ENCODE measurements around the gene ZNF134.

Gene ZNF134

DNA sequence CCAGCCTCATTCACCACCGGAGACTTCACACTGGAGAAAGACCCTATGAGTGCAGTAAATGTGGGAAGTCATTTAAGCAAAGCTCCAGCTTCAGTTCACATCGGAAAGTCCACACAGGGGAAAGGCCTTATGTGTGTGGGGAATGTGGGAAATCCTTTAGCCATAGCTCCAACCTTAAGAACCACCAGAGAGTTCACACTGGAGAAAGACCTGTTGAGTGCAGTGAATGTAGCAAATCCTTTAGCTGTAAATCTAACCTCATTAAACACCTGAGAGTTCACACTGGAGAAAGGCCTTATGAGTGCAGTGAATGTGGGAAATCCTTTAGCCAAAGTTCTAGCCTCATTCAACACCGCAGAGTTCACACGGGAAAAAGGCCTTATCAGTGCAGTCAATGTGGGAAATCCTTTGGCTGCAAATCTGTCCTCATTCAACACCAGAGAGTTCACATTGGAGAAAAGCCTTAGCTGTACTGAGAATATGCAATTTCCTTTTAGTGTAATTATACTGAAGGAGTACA is 27.7 kb downstream of the ZNF134 start:
- DNase-seq (ENCODE audit: low read depth): no peak

DNA sequence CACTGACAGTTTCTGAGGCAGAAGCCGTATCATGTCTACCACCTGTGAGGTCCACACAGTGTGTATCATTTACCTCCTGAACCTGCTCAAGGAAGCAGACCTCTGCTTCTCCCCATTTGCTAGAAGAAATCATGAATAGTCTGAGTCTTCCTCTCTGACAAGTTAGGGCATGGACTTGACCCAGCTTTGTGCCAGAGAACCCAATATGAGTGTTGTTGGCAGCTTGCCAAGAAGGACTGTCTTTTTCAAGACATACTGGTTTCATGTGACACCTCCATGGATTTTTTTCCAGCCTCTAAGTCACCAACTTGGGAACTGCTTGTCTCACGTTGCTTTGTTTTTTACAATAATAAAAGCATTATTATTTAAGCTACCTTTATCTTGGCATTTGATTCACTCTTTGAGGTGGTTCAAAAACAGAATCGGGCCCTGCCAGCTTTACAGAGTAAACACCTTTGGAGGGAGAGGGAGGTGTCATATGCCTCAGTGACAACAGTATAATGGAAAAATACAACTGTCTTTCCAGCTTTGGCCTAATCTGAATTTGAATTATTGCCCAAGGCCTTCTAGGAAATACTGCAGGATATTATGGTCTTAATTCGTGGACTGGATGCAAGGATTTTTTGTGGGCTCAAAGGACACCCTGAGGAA is 28.5 kb downstream of the ZNF134 start:
- DNase-seq (ENCODE audit: low read depth): no peak

DNA sequence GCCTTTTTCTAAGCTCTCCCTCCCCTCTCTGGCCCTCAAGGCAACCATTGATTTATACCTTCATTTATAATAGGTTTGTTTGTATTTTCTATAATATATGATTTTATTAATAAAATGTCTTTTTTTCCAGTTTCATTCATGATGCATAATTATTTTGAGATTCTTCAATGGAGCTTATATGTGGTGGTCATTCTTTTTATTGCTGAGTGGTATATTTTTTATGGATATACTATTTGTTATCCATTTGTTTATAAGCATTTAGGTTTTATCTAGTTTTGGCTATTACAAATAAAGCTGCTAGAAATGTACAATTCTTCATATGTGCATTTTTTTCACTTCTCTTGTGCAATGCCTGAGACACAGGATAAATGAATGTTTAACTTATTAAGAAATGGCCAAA is 29.7 kb downstream of the ZNF134 start:
- DNase-seq (ENCODE audit: low read depth): no peak

DNA sequence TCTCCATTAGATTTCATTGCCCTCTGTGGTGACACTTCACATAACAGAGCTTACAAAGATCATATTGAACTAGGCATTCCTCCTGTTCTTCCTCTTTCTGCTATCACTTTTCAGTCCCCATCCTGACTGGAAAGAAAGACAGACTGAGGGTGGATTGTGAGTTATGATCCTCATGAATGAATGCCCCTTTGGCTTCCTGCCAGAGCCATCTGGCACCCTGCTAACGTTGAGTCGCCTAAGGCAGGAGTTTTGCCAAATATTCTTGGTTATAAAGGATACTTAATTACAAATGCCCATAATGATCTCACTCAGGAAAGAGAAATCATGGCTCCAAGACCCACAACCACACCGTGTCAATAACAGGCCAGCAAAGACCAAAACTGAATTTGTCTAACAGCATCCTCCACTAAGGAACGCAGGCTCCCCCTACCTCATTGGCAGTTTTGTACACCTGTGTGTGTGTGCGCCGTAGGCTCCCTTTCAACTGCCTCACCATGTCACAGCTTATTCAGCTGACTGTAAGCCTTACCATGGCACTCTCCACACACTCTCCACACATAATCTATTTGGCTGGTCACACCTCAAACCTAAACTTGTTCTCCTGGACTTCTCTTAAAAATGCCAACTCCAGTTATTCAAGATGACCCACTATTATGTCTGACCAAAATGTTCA is 34.4 kb downstream of the ZNF134 start:
- DNase-seq (ENCODE audit: low read depth): no peak

DNA sequence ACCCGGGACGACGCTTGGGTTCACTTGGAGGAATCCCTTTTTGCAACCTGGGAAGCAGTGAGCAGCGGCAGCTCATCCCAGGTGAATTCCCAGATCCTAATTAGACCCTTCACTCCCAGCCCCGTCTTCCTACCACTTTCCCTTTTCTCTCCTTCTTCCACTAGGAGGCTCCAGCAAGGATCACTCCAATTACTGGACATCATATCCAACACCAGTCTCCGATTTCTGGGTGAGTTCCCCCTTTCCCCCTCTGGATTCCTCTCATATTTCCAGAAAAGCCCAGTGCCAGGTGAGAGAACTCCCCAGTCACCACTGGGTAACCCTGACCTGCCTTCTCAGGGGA is 37.6 kb downstream of the ZNF134 start:
- no peak for DNase-seq (ENCODE audit: low read depth)

DNA sequence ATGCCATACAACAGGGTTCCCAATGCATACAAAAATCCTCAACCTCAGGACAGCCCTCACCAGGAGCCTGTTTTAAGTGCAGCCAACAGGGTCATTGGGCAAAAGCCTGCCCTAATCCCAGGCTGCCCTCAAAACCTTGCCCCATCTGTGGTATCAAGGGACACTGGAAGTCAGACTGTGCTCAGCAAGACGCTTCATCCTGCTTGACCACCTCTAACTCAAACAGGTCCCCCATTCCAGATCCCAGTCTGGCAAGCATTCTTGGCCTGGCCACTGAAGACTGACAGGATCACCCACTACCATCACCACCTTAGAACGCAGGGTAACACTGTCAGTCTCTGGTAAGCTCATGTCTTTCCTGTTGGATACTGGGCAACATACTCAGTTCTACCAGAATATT is 39.6 kb downstream of the ZNF134 start:
- no peak for DNase-seq (ENCODE audit: low read depth)

DNA sequence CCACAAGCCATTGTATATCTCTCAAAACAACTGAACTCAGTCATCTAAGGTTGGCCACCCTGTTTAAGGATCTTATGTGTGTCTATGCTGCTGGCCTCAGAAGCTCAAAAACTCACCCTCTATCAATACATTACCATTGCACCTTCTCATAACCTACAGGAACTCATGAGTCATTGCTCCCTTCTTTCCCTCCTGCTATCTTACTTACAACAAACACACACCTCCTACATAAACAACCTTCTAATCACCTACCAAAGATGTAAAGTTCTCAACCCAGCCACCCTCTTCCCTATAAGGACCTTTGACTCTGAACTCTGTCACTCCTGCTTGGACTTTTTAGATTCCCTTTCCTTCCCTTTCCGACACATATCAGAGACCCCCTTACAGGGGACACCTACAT is 41.4 kb downstream of the ZNF134 start:
- no peak for DNase-seq (ENCODE audit: low read depth)

DNA sequence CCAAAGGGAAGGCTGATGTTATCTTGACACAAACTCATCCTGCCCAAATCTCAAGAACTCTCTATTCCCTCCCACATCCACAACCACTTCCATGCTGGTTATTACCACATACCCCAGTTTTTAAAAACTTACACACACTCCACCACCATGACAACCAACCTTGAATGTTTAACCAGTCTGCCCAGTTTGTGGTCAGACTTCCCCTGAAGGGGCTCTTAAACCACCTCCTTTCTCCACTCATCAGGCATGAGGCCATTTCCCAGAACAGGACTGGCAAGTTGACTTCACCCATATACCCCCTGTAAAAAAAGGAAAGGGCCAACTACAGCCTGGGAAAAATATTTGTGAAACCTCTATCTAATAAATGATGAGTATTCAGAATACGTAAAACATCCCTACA is 42.3 kb downstream of the ZNF134 start:
- no peak for DNase-seq (ENCODE audit: low read depth)

DNA sequence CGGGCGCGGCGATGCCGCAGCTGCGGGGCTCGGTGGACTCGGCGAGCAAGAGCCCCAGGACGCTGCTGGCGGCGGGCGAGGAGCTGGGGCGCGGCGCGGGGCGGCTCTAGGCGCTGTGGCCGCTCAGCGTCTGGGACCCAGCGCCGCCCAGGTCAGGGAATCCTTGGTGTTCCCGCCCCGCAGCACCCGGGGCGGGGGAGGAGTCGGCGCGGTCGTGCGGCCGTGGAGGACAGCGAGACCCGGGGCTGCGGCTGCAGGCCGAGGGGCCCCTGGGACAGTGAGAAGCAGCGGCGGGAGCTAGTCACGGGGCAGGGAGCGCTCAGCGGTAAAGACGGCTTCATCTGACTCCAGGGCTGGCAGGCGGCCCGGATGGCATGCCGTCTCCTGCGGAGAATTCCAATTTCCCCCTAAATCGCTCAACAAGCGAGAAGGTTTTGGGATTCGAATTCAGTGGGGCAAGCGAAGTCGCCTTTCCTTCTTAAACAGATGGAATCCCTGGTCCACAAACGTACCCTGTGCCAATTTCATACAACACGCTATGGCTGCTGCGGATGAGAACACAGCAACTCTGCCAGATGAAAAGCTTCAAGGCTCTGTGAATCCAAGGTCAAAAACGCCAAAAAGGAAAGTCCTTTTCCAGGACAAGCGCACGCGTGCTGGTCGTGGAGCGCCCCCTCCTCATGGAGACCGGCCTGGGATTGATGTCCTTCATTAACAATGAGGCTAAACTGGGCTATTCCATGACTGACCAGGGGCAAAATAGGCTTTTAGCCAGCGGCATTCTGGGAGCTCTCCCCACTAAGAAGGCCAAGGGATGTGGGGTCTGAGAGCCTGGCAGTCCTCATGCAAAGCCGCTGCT is 50.5 kb downstream of the ZNF134 start:
- DNase-seq (ENCODE audit: low read depth): no peak

DNA sequence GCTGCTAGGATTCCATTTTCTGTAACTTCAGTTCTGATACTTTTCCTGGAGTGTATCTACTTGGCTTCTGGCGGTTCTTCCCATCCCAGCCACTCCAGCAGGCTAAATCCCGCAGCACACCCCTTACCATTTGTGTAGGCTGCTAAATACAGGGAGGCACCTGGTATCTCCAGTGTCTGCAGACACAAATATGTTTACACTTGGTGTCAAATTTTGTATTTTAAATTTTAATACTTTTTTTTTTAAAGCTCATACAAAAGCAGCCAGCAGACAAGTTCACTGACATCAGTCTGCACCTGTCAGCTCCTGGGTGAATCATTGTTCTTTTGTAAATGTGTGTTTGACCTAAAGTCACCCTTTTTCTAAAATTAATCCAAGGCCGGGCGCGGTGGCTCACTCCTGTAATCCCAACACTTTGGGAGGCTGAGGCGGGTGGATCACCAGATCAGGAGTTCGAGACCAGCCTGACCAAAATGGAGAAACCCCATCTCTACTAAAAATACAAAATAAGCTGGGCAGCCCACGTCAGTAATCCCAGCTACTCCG is 51.3 kb downstream of the ZNF134 start:
- no peak for DNase-seq (ENCODE audit: low read depth)

DNA sequence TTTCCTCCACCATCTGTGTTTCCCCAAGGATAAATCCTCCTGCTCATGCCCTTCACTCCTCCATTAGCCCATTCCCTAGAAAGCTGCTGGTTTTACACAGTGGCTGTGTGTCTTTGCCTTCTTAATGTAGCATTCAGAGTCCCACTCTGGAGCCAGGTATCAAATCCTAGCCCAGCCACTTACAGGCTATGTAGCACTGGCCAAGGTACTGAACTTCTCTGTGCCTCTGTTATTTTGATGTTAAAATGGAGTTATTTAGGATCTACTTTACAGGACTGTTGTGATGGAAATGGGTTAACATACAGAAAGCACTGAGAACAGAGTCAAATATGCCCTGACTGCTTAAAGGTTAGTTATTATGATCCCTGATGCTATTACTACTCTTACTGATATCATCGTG is 53.2 kb downstream of the ZNF134 start:
- DNase-seq (ENCODE audit: low read depth): no peak

DNA sequence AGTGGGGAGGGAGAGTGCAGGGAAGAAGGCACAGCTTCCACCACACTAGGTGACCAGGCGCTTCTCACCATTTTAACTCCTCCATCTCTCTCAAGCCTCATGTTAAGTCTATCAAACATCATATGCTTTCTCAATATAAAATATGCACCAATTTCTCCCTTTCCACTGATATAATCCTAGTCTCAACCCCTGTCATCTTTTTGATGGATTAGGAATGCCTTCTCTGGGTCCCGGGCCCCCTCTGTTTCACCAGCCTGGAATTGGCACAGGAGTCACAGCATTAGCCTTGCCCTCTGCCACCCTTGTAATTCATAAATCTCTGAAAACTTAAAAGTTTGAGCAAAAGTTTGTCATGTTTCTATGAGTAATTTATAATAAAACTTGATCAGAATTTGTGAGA is 54.6 kb downstream of the ZNF134 start, which contains the start of gene ZSCAN4:
ZSCAN4 (plus strand) TSS at position 301 of the 400 bp plus-strand sequence. CDS start 7,211 bp downstream, outside the sequence.
- no peak for DNase-seq (ENCODE audit: low read depth)

DNA sequence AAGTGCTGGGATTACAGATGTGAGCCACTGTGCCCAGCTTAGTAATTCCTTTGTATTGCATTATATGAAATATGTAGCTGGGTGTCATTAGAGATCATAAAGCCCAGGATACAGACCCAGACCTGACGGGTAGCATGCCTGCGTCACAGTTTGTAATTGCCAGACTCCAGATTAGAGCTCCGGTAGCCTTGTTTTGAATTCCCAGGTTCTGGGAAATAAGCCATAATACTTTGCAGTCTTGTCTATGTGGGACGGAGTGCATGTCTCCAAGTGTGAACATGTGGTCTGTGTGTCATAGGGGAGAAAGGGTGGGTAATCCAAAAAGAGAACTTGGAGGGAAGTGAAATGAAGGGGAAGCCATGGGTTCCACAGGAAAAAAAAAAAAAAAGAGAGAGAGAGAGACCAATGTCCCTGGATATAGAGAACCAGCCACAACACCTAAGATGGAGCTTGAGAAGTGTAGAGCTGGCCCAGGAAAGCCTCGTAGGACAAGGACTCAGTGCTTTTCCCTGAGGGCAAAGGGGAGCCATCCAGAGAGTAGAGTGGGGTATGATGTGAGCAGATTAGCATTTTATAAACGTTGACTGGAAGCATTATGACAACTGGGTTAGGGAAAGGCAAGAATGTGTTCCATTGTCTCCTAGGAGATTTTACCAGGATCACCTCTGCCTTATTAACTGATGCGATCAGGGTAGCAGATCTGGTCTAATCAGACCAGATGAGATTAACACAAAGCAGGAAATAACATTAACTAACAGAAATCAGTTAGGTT is 57.3 kb downstream of the ZNF134 start:
- no peak for DNase-seq (ENCODE audit: low read depth)

DNA sequence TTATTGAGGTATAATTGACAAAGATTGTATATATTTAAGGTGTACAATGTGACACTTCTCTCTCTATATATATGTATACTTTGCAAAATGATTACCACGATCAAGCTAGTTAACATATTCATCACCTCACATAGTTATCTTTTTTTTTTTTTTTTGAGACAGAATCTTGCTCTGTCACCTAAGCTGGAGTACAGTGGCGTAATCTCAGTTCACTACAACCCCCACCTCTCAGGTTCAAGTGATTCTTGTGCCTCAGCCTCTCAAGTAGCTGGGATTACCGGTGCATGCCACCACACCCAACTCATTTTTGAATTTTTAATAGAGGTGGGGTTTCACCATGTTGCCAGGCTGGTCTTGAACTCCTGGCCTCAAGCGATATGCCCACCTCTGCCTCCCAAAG is 58.4 kb downstream of the ZNF134 start:
- no peak for DNase-seq (ENCODE audit: low read depth)
